Panc1 (cell line): ENCODE results near the gene TJP3. TPM values are rescaled to one million over a fixed set of nuclear protein-coding genes. Genes with fewer than 3 reads are reported as not detected.

Experiments
- ATAC-seq: fragments of 200-7000 bp; cut with Tn5 transposase; 2 replicates; pipeline ENCODE4 v1.9.1; 2020; ENCODE audit warnings: mild to moderate bottlenecking, moderate library complexity
- BruUV-seq: library from RNA; stranded (reverse); fragments of 400-500 nt; replicated peaks from 2 replicates; lab custom pipeline; 2021; lab: Mats Ljungman, UMichigan
- CTCF ChIA-PET: fragments of 300-600 bp; sonication (Branson Sonifier 250); formaldehyde crosslinking; loops from one replicate; lab custom pipeline; 2022; ENCODE audit warnings: antibody characterized with exemption; lab: Charles Lee
- POLR2A ChIA-PET: fragments of 300-600 bp; sonication (Branson Sonifier 250); formaldehyde crosslinking; loops from one replicate; lab custom pipeline; 2022; ENCODE audit warnings: antibody characterized with exemption; lab: Charles Lee
- DNase-seq: peaks from one replicate; pipeline ENCODE4 v3.0.0-alpha.2; 2010; ENCODE audit warnings: low read depth, low spot score
- H3K27ac ChIP-seq: 2 replicates; pipeline ENCODE4 v1.5.1; 2011; ENCODE audit warnings: mild to moderate bottlenecking, low read length, inconsistent platforms
- H3K27me3 ChIP-seq: fragments of 200-500 bp; sonication (Bioruptor generic); 2 replicates; pipeline ENCODE4 v1.6.0; 2014; ENCODE audit warnings: low read length, inconsistent platforms; ENCODE audit not compliant: control insufficient read depth, insufficient read depth
- H3K36me3 ChIP-seq: fragments of 200-500 bp; sonication (Bioruptor generic); 2 replicates; pipeline ENCODE4 v1.5.1; 2014; ENCODE audit warnings: inconsistent platforms, mild to moderate bottlenecking, low read length, moderate library complexity; ENCODE audit not compliant: control insufficient read depth, insufficient read depth
- H3K4me1 ChIP-seq: 2 replicates; pipeline ENCODE4 v1.5.1; 2011; ENCODE audit warnings: inconsistent platforms, mild to moderate bottlenecking, low read length, moderate library complexity; ENCODE audit not compliant: control insufficient read depth, insufficient read depth
- H3K4me3 ChIP-seq, 2 experiments: 2 replicates each; pipeline ENCODE4 v1.5.1; 2011 to 2012; ENCODE audit warnings: low read depth in 2 of 2, low read length in 2 of 2, mild to moderate bottlenecking in 2 of 2, inconsistent platforms in 1 of 2, moderate library complexity in 1 of 2
- H3K9me3 ChIP-seq: fragments of 200-500 bp; sonication (Bioruptor generic); 2 replicates; pipeline ENCODE4 v1.5.1; 2014; ENCODE audit warnings: low read depth, mild to moderate bottlenecking, inconsistent platforms, low read length, moderate library complexity; ENCODE audit not compliant: control insufficient read depth, insufficient read depth
- CTCF ChIP-seq: fragments of 450-650 bp; IDR thresholded peaks from 2 replicates; pipeline ENCODE4 v1.5.1; 2017; ENCODE audit warnings: mild to moderate bottlenecking
- POLR2AphosphoS5 ChIP-seq: IDR thresholded peaks from 2 replicates; pipeline ENCODE4 v1.6.1; 2012; ENCODE audit warnings: mild to moderate bottlenecking, low read depth, low read length, moderate library complexity
- SIN3A ChIP-seq: IDR thresholded peaks from 2 replicates; pipeline ENCODE4 v1.6.1; 2012; ENCODE audit warnings: low read depth, mild to moderate bottlenecking, low read length, moderate library complexity, borderline replicate concordance; ENCODE audit not compliant: insufficient read depth
- TCF7L2 ChIP-seq: IDR thresholded peaks from 2 replicates; pipeline ENCODE4 v1.6.1; 2011; ENCODE audit warnings: mild to moderate bottlenecking, low read depth, low read length, inconsistent platforms
- in situ Hi-C: cut with HindIII; loops from 2 replicates; pipeline ENCODE4 v1.10.0; 2016; ENCODE audit warnings: low sequenced_read_pairs, low pct_unique_long_range_greater_than_20kb
- intact Hi-C: fragments of 100-400 bp; cut with micrococcal nuclease; formaldehyde crosslinking; loops from one replicate; pipeline ENCODE4 v1.10.0; 2022; ENCODE audit not compliant: unreplicated experiment
- total RNA-seq: library from RNA; stranded (reverse); gene quantifications from one replicate; pipeline ENCODE4 v1.2.1, GENCODE V29; 2021; ENCODE audit not compliant: unreplicated experiment
- TF ChIP-seq, protein P1 (sequence below), 2 experiments: IDR thresholded peaks; 2 replicates each; pipeline ENCODE4 v1.6.1; 2011 to 2012; ENCODE audit warnings: low read depth in 2 of 2, control low read depth in 1 of 2, low read length in 1 of 2, mild to moderate bottlenecking in 1 of 2, moderate library complexity in 1 of 2; ENCODE audit not compliant: insufficient read depth in 1 of 2

Gene TJP3
- total RNA-seq, 1 experiment from 2014 or later = 2.7 TPM

DNA sequence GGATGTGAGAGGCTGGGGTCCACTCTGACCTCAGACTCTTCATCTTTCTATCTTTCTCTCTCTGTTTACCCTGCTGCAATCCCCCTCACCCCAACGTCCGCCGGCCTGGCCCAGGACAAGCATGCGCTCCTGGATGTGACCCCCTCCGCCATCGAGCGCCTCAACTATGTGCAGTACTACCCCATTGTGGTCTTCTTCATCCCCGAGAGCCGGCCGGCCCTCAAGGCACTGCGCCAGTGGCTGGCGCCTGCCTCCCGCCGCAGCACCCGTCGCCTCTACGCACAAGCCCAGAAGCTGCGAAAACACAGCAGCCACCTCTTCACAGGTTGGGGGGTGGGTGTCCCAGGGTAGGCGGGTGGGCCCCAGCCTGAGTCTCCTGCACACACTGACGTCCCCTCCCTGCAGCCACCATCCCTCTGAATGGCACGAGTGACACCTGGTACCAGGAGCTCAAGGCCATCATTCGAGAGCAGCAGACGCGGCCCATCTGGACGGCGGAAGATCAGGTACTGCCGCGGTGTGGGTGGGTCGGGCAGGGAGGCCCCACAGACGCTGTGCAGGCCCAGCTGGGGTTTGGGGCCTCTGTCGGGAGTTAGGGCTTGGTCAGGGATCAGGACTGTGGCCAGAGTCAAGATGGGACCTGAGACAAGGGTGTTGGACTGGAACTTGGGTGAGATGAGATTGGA, 38.3 kb downstream of the TJP3 start:
- no peak overlapping the region for H3K4me3 ChIP-seq
- no peak for DNase-seq
- H3K9me3 ChIP-seq = no peaks in the 10 kb centered on the region
- no peaks in the 10 kb centered on the region for H3K27me3 ChIP-seq
- no peaks in the 10 kb centered on the region for H3K36me3 ChIP-seq
- intact Hi-C loops = no loop called here
- no peaks in the 10 kb centered on the region for H3K4me1 ChIP-seq
- ATAC-seq = no peak
- in situ Hi-C loops = no loop called here
- POLR2A ChIA-PET = interaction anchor here (1.2 kb wide), 1 partner anchor 16 kb away, joined by 5 read pairs; the partner anchor contains the start of gene MRPL54
- CTCF ChIA-PET = no interaction called here
- no TSS peak for BruUV-seq
- H3K27ac ChIP-seq = no peak overlapping the region
- TF ChIP-seq POLR2AphosphoS5 = no peak
- no peak for TF ChIP-seq CTCF
- no peak for TF ChIP-seq SIN3A
- TF ChIP-seq, protein P1, sequence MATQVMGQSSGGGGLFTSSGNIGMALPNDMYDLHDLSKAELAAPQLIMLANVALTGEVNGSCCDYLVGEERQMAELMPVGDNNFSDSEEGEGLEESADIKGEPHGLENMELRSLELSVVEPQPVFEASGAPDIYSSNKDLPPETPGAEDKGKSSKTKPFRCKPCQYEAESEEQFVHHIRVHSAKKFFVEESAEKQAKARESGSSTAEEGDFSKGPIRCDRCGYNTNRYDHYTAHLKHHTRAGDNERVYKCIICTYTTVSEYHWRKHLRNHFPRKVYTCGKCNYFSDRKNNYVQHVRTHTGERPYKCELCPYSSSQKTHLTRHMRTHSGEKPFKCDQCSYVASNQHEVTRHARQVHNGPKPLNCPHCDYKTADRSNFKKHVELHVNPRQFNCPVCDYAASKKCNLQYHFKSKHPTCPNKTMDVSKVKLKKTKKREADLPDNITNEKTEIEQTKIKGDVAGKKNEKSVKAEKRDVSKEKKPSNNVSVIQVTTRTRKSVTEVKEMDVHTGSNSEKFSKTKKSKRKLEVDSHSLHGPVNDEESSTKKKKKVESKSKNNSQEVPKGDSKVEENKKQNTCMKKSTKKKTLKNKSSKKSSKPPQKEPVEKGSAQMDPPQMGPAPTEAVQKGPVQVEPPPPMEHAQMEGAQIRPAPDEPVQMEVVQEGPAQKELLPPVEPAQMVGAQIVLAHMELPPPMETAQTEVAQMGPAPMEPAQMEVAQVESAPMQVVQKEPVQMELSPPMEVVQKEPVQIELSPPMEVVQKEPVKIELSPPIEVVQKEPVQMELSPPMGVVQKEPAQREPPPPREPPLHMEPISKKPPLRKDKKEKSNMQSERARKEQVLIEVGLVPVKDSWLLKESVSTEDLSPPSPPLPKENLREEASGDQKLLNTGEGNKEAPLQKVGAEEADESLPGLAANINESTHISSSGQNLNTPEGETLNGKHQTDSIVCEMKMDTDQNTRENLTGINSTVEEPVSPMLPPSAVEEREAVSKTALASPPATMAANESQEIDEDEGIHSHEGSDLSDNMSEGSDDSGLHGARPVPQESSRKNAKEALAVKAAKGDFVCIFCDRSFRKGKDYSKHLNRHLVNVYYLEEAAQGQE (IDR thresholded peaks at IDR 0.05; ENCODE audit: insufficient read depth in 1 of 2, low read depth in 2 of 2, low read length in 1 of 2) = no peak
- no peak for TF ChIP-seq TCF7L2

- POLR2A ChIA-PET = interaction anchor here (0.7 kb wide), 1 partner anchor 13 kb away, joined by 18 read pairs; the partner anchor contains the start of gene MRPL54
- CTCF ChIA-PET = interaction anchor here (0.7 kb wide), 1 partner anchor 81 kb away, joined by 3 read pairs; no protein-coding TSS in a partner anchor
- DNase-seq (no peak), ATAC-seq (no peak)
- Histone ChIP-seq H3K4me1 (no peaks in the 10 kb centered on the region), H3K36me3 (no peaks in the 10 kb centered on the region), H3K4me3 (no peak overlapping the region), H3K27me3 (no peaks in the 10 kb centered on the region), H3K9me3 (no peaks in the 10 kb centered on the region), H3K27ac (no peak overlapping the region)
- in situ Hi-C loops (no loop called here), intact Hi-C loops (no loop called here)
- no peak for TF ChIP-seq SIN3A
- TF ChIP-seq TCF7L2 = no peak
- TF ChIP-seq CTCF = no peak
- TF ChIP-seq, protein P1 (IDR thresholded peaks at IDR 0.05; ENCODE audit: insufficient read depth in 1 of 2, low read depth in 2 of 2, low read length in 1 of 2) = no peak
- no peak for TF ChIP-seq POLR2AphosphoS5
- BruUV-seq = no TSS peak
Observed at GRCh38 chr19:3748965-3749364, 40.8 kb downstream of the TJP3 start.
